ENCODE measurements around the gene PKN1.
A peak's percentile ranks its signal among the peaks of the same experiment; 100 is the strongest.

The PKN1 gene

DNA sequence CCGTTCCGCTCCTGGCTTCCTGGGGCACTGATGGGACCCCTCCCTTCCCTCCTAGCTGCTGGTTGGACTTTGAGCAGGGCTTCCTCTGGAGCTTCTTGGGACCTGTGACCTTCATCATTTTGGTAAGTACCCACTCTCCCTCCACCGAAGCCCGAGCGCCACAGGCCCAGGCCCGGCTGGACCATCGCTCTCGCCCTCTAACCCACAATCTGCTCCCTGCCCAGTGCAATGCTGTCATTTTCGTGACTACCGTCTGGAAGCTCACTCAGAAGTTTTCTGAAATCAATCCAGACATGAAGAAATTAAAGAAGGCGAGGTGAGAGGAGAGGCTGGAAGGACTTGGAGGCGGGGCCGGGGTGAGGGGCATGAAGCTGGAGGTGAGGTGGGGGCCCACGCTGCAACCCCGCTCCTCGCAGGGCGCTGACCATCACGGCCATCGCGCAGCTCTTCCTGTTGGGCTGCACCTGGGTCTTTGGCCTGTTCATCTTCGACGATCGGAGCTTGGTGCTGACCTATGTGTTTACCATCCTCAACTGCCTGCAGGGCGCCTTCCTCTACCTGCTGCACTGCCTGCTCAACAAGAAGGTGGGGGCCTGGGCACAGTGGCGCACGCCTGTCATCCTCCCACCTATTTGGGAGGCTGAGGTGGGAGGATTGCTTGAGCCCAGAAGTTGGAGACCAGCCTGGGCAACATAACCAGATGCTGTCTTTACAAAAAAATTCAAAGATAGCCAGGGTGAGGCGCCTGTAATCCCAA, 26.3 kb upstream of the PKN1 start:
- DNase-seq (ENCODE audit: low spot score): peak; percentile 2

DNA sequence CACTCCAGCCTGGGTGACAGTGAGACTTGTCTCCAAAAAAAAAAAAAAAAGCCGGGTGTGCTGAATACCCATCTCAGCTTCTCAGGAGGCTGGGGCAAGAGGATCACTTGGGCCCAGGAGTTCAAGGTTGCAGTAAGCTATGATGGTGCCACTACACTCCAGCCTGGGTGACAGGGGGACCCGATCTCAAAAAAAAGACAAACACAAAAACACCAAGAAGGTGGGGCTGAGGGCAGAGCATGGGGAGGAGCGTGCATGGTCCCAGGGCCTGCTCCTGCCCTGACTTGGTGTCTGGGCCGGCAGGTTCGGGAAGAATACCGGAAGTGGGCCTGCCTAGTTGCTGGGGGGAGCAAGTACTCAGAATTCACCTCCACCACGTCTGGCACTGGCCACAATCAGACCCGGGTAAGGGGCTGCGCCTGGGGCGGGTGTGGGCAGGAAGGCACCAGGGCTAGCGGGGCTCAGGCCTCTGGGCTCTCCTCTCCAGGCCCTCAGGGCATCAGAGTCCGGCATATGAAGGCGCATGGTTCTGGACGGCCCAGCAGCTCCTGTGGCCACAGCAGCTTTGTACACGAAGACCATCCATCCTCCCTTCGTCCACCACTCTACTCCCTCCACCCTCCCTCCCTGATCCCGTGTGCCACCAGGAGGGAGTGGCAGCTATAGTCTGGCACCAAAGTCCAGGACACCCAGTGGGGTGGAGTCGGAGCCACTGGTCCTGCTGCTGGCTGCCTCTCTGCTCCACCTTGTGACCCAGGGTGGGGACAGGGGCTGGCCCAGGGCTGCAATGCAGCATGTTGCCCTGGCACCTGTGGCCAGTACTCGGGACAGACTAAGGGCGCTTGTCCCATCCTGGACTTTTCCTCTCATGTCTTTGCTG, 25.3 kb upstream of the PKN1 start:
- DNase-seq (ENCODE audit: low spot score): peak; percentile 7

- peak; percentile 6 for DNase-seq (ENCODE audit: low spot score)
Measured at GRCh38 chr19:14408491-14409145, 24.5 kb upstream of the PKN1 start.

DNA sequence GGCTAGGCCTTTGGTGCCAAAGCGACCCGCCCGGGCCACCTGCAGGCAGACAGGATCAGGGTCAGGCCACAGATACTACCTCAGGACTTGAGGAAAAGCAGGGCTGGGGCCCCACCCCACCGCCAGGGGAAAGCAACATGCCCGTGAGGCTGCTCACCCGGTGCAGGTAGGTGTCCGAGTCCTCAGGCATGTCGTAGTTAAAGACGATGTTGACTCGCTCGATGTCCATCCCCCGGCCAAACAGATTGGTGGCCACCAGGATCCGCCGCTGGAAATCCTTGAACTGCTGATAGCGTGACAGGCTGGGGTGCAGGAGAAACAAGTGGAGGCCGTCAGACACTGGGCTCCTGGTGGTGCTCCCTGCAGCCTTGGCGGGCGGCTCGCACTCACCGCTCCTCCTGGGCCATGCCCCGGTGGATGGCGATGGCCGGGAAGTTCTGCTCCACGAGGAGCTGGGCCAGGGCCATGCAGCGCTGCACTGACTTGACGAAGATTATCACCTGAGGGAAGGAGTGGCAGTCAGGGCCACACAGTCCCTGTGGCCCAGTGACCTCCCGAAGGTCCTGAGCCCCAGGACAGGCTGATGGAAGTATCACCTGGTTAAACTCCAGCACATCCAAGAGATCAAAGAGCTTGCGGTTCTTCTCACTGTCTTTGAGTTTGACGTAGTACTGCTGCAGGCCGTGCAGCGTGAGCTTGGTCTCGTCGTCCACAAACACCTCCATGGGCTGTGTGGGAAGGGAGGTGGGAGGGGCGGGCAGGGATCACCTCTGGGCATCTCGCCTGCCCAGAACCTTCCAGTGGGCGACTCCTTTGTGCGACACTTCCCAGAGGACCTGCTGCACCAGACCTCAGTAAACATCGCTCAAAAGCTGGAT, 23.7 kb upstream of the PKN1 start:
- DNase-seq (ENCODE audit: low spot score): peak; percentile 30

GRCh38 chr19:14410091-14411051, 22.7 kb upstream of the PKN1 start:
- peak; percentile 59 for DNase-seq (ENCODE audit: low spot score)

- peak; percentile 2 for DNase-seq (ENCODE audit: low spot score)
Measured at GRCh38 chr19:14411161-14411937, 21.8 kb upstream of the PKN1 start.

- no peak for DNase-seq (ENCODE audit: low spot score)
Measured at GRCh38 chr19:14411938-14412245, 21.2 kb upstream of the PKN1 start.

- no peak for DNase-seq (ENCODE audit: low spot score)
Measured at GRCh38 chr19:14412324-14412995, 20.6 kb upstream of the PKN1 start.

DNA sequence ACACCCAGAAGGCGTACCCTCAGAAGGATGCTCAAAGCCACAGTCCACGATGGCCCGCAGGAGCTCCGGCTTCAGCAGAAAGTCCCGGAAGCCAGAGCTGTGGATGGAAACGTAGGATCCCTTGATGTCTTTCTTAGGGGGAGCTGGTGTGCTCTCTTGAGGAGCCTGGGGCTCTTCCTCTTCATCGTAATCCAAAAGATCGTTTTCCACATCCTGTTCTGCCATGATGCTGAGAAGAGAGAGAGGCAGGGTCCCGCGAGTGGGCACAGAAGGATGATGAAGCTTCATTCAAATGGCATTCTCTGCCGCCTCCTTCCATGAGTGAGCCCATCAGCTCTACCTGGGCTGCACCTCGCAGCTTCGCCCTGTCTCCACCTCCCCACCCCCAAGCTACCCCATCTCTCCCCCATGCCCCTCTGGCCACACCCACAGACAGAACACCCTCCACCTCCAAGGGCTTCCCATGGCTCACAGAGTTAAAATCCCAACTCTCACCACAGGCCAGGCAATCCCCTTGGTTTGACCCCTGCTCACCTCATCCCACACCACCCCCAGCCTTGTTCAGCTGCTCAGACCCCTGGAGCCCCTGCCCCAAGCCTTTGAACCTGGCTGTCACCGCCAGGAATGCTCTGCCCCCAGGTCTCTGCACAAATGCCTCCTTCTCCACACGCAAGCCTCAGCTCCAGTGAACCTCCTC, 20.0 kb upstream of the PKN1 start:
- no peak for DNase-seq (ENCODE audit: low spot score)

- DNase-seq (ENCODE audit: low spot score): no peak
Measured at GRCh38 chr19:14413693-14414181, 19.4 kb upstream of the PKN1 start.

DNA sequence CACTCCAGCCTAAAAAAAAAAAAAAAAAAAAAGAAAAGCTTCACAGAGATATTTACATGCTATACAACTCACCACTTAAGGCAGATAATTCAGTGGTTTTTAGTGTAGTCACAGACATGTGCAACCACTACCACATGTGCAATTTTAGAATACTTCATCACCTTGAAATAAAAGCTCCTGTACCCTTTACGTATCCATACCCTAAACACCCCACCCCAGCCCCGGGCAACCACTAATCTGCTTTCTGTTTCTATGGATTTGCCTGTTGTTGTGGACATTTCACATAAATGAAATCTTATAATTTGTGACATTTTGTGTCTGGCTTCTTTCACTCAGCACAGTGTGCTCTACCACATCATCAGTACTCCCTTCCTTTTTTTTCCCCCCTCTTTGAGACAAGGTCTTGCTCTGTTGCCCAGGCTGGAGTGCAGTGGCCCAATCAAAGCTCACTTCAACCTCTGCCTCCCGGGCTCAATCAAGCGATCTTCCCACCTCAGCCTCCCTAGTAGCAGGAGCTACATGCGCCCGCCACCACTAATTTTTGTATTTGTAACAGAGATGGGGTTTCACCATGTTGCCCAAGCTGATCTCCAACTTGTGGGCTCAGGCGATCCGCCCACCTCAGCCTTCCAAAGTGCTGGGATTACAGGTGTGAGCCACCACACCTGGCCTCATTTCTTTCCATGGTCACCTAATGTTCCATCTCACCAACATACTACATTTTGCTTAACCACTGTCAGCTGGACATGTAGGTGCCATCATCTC, 18.0 kb upstream of the PKN1 start:
- DNase-seq (ENCODE audit: low spot score): no peak

- no peak for DNase-seq (ENCODE audit: low spot score)
Measured at GRCh38 chr19:14416817-14417231, 16.3 kb upstream of the PKN1 start.

DNA sequence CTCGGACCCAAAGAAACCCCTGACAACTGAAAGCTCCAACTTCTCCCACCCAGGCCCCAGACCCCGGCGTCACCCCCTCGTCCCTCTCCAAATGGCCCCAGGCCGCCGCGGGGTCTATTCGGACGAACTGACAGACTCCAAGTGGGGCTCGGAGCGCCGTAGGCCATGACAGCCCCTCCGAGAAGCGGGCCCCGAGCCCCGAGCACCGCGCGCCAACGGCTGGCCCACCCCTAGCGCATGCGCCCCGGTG, 14.3 kb upstream of the PKN1 start:
- DNase-seq (ENCODE audit: low spot score): peak; percentile 78

DNA sequence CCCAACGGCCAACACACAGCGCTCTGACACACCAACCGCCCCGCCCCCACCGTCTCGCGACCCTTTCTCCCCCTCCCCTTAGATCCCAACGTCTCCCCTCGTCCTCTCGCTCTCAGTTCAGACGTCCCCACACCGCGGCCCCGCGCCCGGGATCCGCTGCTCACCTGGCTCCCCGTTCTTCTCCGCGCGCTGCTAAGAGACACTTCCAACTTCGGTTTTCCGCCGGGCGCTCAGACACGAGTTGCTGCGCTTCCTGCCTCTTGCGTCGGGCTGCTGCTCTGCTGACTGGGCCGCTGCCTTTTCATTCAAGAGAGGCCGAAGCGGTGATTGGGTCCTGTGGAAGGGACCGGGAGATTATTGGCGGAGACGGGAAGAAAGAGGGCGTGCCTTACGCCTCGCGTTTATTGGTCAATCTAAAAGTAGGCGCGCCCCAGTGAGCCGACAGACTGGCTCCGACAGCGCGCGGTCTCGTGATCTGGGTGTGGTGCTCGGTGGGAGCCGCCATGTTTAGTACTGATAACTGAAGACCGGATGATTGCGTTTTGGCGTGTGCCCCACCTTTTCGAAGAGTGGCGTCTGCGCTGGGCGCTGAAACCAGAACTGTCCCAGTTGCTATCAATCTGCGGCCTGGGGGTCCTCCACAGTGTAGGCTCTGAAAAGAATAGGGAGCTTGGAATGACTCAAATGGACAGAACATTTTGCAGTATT, 13.8 kb upstream of the PKN1 start, which contains the start of gene DDX39A:
DDX39A (minus strand) TSS at position 236 of the 708 bp plus-strand sequence. CDS start 6,121 bp downstream, outside the sequence.
- peak; percentile 99 for DNase-seq (ENCODE audit: low spot score)

GRCh38 chr19:14425696-14426138, 7.4 kb upstream of the PKN1 start:
- no peak for DNase-seq (ENCODE audit: low spot score)

DNA sequence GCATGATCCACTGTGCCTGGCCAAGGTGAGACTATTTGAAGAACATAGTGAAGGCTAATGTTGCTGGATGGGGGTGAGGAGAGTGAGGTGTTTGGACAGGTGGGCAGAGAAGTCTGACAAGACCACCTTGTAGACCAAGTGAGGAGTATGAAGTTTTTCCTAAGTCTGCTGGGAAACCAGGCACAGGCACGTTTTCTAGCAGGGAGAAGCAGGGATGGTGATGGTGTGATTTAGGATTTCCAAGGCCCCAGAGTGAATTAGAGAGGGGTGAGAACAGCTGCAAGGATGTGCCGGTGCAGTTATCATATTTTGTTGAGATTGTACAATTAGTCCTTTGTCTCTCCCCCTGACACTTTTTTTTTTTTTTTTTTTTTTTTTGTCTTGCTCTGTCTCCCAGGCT, 5.6 kb upstream of the PKN1 start:
- DNase-seq (ENCODE audit: low spot score): no peak

DNA sequence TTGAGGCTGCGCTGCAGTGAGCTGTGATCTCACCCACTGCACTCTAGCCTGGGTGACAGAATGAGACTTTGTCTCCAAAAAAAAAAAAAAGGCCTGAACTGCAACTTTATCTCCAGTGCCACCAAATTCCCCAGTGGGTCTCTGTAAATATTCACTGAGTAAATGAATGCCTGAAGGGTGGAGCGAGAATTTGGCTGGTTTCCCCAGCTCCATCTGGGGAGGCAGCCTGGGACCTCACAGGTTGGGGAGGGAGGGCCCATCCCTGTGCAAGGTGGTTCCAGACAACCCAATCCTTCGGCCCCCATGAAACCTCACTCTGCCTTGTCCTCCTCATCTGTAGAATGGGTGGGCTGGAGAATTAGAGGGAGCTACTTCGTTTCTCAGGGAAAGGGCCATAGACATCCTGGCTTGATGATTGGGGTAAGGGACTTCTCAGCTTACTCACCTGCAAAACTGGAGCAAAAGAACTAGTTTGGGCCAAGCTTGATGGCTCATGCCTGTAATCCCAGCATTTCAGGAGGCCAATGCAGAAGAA, 4.2 kb upstream of the PKN1 start:
- no peak for DNase-seq (ENCODE audit: low spot score)

Measured in CD4-positive, alpha-beta T cell treated with Interleukin-15 for 4 hours (primary cell).